Measurements from ENCODE around the gene LENG8.

DNA sequence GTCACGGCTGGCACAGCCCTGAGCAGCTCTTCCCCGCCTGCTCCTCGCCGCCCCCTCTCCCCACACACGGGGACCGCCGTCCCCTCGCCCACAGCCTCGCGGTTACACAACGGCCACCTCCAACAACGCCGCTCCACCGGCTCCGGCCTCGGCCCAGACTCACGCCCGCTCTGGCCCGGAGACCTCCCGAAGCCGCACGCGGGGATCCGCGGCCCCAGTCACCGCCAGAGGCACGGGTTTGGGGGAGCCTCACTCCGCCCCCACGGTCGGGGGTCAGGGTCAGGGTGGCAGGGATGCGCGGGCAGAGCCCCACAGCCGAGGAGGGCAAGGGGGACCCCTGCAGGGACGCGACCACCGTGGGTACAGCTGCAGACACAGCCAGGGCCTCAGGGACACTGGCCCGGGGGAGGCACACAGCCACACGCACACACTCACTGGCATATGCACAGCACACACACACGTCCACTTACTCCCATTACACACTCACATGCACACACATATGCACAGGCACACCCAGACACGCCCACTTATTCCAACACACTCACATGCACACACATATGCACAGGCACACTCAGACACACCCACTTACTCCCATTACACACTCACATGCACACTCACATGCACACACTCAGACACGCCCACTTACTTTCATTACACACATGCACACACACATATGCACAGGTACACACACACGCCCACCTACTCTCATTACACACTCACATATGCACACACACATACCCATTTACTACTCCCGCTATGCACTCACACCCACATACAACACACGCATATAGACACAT, 32.1 kb upstream of the LENG8 start:
- TF ChIP-seq, protein P1, sequence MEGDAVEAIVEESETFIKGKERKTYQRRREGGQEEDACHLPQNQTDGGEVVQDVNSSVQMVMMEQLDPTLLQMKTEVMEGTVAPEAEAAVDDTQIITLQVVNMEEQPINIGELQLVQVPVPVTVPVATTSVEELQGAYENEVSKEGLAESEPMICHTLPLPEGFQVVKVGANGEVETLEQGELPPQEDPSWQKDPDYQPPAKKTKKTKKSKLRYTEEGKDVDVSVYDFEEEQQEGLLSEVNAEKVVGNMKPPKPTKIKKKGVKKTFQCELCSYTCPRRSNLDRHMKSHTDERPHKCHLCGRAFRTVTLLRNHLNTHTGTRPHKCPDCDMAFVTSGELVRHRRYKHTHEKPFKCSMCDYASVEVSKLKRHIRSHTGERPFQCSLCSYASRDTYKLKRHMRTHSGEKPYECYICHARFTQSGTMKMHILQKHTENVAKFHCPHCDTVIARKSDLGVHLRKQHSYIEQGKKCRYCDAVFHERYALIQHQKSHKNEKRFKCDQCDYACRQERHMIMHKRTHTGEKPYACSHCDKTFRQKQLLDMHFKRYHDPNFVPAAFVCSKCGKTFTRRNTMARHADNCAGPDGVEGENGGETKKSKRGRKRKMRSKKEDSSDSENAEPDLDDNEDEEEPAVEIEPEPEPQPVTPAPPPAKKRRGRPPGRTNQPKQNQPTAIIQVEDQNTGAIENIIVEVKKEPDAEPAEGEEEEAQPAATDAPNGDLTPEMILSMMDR (tag by site-specific recombination; IDR thresholded peaks at IDR 0.05) = no peak
- TF ChIP-seq, protein P2, sequence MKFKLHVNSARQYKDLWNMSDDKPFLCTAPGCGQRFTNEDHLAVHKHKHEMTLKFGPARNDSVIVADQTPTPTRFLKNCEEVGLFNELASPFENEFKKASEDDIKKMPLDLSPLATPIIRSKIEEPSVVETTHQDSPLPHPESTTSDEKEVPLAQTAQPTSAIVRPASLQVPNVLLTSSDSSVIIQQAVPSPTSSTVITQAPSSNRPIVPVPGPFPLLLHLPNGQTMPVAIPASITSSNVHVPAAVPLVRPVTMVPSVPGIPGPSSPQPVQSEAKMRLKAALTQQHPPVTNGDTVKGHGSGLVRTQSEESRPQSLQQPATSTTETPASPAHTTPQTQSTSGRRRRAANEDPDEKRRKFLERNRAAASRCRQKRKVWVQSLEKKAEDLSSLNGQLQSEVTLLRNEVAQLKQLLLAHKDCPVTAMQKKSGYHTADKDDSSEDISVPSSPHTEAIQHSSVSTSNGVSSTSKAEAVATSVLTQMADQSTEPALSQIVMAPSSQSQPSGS (tag by site-specific recombination; IDR thresholded peaks at IDR 0.05; ENCODE audit: low read depth) = no peak
- TF ChIP-seq YY1 (tag by site-specific recombination; IDR thresholded peaks at IDR 0.05) (no peak), KLF16 (tag by site-specific recombination; IDR thresholded peaks at IDR 0.05) (peak; percentile 67; the same call in 1 of the 2 replicates), ZSCAN30 (tag by site-specific recombination; IDR thresholded peaks at IDR 0.05) (no peak), ZNF830 (tag by site-specific recombination; IDR thresholded peaks at IDR 0.05; ENCODE audit: low read depth) (no peak), ZNF426 (tag by site-specific recombination; IDR thresholded peaks at IDR 0.05) (no peak), ZNF776 (tag by site-specific recombination; IDR thresholded peaks at IDR 0.05; ENCODE audit: borderline replicate concordance) (no peak)
- TF ChIP-seq, protein P3, sequence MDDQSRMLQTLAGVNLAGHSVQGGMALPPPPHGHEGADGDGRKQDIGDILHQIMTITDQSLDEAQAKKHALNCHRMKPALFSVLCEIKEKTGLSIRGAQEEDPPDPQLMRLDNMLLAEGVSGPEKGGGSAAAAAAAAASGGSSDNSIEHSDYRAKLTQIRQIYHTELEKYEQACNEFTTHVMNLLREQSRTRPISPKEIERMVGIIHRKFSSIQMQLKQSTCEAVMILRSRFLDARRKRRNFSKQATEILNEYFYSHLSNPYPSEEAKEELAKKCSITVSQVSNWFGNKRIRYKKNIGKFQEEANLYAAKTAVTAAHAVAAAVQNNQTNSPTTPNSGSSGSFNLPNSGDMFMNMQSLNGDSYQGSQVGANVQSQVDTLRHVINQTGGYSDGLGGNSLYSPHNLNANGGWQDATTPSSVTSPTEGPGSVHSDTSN (CRISPR knock-in tag; IDR thresholded peaks at IDR 0.05) = no peak
- TF ChIP-seq, protein P4, sequence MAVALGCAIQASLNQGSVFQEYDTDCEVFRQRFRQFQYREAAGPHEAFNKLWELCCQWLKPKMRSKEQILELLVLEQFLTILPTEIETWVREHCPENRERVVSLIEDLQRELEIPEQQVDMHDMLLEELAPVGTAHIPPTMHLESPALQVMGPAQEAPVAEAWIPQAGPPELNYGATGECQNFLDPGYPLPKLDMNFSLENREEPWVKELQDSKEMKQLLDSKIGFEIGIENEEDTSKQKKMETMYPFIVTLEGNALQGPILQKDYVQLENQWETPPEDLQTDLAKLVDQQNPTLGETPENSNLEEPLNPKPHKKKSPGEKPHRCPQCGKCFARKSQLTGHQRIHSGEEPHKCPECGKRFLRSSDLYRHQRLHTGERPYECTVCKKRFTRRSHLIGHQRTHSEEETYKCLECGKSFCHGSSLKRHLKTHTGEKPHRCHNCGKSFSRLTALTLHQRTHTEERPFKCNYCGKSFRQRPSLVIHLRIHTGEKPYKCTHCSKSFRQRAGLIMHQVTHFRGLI (tag by site-specific recombination; IDR thresholded peaks at IDR 0.05) = no peak
- TF ChIP-seq, protein P5, sequence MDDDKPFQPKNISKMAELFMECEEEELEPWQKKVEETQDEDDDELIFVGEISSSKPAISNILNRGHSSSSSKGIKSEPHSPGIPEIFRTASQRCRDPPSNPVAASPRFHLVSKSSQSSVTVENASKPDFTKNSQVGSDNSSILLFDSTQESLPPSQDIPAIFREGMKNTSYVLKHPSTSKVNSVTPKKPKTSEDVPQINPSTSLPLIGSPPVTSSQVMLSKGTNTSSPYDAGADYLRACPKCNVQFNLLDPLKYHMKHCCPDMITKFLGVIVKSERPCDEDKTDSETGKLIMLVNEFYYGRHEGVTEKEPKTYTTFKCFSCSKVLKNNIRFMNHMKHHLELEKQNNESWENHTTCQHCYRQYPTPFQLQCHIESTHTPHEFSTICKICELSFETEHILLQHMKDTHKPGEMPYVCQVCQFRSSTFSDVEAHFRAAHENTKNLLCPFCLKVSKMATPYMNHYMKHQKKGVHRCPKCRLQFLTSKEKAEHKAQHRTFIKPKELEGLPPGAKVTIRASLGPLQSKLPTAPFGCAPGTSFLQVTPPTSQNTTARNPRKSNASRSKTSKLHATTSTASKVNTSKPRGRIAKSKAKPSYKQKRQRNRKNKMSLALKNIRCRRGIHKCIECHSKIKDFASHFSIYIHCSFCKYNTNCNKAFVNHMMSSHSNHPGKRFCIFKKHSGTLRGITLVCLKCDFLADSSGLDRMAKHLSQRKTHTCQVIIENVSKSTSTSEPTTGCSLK (tag by site-specific recombination; IDR thresholded peaks at IDR 0.05) = no peak

Measured in HEK293 (cell line).